CD4-positive, alpha-beta T cell treated with Interleukin-6 at 100 ng/mL for 8 hours (primary cell): ENCODE measurements around the gene CMTM2.
"Not testable (repeated sequence)": the region's sequence is repeated elsewhere in the genome, so short reads cannot be mapped to it uniquely, and the experiment has no call there.

Experiments used
- DNase-seq: peaks from one replicate; pipeline ENCODE4 v3.0.0-alpha.2; 2020; ENCODE audit warnings: mixed read lengths, low spot score

CMTM2 gene

DNA sequence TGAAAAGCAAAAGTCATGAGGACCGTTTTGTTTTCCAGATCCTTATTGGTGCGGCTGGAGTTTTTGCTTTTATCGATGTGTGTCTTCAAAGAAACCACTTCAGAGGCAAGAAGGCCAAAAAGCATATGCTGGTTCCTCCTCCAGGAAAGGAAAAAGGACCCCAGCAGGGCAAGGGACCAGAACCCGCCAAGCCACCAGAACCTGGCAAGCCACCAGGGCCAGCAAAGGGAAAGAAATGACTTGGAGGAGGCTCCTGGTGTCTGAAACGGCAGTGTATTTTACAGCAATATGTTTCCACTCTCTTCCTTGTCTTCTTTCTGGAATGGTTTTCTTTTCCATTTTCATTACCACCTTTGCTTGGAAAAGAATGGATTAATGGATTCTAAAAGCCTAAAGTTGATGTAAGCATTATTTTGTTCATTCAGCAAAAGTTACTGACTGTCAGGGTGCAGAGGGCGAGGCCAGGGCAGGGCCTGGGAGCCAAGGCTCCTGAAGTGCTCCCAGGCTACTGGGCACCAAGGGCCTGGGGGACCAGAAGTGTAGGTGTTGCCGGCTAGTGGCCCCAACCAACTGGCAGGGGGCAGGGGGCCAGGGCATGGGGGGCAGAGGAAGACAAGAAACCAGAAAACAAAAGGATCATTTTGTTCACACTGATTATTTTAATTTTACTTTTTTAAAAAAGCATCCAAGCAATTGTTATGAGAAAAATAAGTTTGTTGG lies 8.8 kb downstream of the CMTM2 start:
- no peak for DNase-seq

DNA sequence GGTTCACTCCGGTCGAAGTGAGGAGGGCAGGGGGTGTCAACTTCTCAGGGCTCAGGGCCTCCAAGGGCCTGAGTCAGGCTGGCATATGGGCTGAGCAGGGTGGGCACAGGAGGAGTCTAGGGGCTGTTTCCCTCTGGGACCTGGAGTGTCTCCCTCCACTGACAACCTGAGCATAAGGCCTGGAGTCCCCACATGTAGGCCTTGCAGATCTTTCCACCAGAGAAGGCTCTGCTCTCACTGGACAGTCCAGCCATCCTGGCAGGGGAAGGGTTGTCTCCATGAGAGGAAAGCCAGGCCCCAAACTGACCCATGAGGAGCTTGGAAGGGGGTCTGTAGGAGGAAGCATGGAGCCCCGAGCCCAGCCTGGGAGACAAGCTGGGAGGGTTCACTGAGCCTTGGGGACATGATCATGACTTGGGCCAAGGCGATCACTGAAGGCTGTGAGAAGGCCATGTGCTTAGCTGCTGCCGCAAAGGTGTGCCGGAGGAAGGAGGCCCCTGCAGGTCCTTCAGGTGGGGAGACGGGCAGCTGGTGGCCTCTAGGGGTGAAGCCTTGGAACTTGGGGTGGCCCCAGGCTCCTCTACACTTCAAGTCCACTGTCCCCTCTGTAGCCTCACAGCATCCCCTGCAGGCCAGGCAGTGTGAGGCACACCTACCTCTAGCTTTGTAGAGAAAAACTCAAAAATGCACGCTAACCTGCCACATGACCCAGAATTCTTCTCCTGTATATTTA lies 9.9 kb downstream of the CMTM2 start:
- peak; percentile 76 for DNase-seq

GRCh38 chr16:66590322-66590721 lies 11.1 kb downstream of the CMTM2 start:
- DNase-seq, result peak; percentile 48

GRCh38 chr16:66591018-66591417 lies 11.8 kb downstream of the CMTM2 start:
- DNase-seq, result no peak

- DNase-seq, result no peak
These were observed 13.0 kb downstream of the CMTM2 start for GRCh38 chr16:66592241-66592640.

- DNase-seq, result no peak
These were observed 13.6 kb downstream of the CMTM2 start for GRCh38 chr16:66592814-66593213.

DNA sequence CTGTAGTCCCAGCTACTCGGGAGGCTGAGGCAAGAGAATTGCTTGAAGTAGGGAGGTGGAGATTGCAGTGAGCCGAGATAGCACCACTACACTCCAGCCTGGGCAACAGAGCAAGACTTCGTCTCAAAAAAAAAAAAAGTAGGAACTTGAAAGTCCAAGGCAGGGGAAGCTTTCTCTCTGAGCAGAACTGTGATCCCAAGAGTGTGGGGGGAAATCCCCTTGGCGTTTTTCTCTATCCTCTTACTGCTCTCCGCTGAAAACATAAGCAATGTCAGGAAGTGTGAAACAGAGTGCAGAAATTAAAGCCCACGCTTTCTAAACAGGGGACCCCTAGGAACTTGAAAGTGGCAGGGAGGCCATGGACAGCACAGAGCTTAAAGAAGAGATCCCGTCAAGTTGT lies 15.5 kb downstream of the CMTM2 start:
- no peak for DNase-seq

DNA sequence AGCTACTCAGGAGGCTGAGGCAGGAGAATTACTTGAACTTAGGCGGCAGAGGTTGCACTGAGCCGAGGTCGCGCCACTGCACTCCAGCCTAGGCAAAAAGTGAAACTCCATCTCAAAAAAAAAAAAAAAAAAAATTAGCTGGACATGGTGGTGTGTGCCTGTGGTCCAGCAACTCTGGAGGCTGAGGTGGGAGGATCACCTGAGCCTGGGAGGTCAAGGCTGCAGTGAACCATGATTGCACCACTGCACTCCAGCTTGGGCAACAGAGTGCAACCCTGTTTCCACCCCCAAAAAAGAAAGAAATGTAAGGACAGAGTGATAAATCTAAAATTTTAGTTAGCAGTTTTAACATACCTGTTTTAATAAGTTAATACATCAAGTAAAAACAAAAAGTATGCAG lies 17.3 kb downstream of the CMTM2 start:
- not testable (repeated sequence) for DNase-seq

DNA sequence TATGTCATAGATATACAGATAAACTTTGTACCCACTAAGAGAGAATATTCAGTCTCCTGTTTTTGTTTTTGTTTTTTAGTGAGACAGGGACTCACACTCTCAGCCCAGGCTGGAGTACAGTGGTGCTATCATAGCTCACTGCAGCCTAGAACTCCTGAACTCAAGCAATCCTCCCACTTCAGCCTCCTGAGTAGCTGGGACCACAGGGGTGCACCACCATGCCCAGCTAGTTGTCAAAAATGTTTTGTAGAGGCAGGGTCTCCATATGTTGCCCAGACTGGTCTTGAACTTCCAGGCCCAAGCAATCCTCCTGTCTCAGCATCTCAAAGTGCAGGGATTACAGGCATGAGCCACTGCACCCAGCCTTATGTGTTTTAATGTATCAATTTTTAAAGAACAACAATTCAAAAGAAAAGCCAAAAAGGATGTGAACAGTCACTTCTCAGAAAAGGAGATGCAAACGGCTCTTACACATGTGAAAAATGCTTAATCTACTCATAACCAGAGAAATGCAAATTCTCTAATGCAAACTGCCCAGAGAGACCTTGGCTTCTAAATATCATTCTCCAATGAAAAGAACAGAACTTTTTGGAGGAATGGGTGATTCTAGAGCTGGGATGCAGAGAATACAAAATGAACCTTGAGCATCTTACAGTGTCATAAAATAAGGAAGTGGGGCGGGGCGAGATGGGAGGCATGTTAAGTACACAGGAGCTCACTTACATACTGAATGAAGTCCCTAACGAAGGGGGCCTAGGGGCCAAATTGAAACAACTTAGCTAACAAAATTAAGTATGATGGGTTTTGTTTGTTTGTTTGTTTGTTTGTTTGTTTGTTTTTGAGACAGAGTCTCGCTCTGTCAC lies 18.0 kb downstream of the CMTM2 start:
- DNase-seq, result no peak

- DNase-seq, result no peak
These were observed 18.8 kb downstream of the CMTM2 start for GRCh38 chr16:66598111-66598510.

DNA sequence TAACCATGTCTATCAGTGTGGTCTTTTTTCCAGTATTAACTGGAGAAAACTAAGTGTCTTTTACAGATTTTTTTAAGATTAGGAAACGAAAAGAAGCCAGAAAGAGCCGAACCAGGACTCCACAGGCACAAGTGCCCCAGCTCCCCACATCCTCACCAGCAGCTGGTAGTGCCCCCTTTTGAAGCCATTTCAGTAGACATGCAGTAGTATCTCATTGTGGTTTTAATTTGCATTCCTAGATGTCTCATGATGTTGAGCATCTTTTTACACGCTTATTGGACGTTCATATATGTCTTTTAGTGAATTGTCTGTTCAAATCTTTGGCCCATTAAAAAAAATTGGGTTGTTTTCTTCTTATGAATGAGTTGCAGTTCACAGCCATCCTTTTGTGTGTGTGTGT lies 20.5 kb downstream of the CMTM2 start:
- DNase-seq, result no peak

DNA sequence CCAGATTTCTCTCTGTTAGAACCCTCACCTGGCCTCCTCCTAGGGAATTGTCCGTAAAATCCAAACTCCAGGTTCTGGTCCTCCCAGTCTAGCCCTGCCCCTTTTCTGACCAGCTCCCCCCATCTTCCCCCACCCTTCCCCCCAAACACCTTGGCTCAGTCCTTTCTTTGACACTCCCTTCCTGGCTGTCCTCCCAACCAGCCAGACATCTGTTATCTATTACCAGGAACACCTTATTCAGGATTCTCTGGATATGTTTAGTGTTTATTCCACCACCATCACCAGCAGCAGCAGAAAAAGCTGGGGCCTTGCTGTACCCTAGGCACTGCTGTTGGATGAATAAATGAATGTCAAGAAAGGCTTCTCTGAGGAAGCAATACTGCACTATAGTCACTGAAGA lies 21.2 kb downstream of the CMTM2 start:
- no peak for DNase-seq

- no peak for DNase-seq
These were observed 22.2 kb downstream of the CMTM2 start for GRCh38 chr16:66601471-66601870.

GRCh38 chr16:66603537-66604375 lies 24.5 kb downstream of the CMTM2 start:
- DNase-seq, result peak; percentile 90

DNA sequence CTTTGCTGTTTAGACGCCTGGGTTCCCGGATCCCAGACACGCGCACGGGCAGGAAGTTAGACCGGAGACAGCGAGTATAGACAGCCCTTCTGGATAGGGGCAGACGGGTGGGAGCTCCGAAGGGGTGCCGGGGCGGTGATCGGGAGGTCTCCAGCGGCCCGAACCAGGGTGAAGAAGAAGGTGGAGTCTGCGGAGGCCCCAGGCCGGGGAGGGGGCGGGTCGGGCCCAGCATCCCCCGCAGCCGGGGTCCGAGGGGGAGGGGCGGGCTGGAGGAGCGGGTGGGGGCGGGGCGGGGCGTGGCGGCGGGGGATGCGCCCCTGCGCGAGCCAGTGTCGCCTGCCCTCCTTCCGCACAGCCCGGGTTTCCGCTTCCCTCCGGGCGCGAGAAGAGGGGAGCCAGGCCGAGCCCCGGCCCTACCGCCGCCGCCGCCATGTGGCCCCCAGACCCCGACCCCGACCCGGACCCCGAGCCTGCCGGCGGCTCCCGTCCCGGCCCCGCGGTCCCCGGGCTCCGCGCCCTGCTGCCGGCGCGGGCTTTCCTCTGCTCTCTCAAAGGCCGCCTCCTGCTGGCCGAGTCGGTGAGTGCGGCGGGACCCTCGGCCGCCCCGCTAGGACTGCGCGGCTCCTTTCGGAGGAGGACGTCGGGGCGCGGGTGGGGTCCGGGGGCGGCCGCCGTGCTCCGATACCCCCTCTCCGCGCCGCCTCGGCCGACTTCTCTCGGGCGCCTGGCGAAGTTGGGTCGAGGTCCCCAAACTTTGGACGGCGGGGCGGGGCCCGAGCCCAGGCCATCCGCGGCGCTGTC lies 25.3 kb downstream of the CMTM2 start, which contains the start of gene CMTM3:
CMTM3 (plus strand) TSS at position 329 of the 801 bp plus-strand sequence; CDS start at position 431, 102 bp downstream.
- peak; percentile 65 for DNase-seq

DNA sequence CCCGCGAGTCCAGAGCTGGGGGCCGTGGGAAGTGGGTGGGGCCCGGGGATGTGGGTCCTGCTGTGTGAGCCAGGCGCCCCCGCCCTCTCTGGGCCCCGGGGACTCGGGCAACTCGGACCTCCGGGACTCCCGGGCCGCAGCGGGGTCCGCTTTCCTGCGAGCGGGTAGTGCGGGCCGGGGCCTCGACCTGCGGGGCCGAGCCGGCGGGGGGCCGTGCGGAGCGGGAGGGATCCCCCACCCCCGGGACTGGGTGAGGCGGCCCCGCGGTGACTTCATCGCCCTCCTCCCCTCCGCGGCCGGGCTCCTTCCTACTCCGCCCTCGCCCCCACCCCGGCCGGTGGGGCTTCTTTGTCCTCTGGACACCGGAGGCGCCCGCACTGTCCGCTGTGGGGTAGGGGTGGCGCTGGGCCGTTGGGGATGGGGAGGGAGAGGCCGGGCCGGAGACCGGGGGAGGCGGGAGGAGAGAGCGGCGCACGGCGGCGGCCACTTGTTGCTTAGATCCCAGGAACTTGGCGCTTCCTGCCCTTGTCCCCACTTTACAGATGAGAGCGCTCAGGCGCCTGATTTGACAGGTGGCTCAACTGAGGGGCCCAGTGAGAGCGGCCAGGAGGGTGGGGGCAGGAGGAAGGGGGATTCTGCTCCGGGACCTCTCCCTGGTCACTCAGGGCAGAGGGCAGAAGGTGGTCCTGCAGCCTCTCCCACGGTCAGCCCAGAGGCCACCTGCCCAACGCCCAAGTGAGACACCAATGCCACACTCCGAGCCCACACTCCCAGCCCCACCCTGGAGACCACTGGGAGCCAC lies 26.1 kb downstream of the CMTM2 start:
- peak; percentile 21 for DNase-seq

DNA sequence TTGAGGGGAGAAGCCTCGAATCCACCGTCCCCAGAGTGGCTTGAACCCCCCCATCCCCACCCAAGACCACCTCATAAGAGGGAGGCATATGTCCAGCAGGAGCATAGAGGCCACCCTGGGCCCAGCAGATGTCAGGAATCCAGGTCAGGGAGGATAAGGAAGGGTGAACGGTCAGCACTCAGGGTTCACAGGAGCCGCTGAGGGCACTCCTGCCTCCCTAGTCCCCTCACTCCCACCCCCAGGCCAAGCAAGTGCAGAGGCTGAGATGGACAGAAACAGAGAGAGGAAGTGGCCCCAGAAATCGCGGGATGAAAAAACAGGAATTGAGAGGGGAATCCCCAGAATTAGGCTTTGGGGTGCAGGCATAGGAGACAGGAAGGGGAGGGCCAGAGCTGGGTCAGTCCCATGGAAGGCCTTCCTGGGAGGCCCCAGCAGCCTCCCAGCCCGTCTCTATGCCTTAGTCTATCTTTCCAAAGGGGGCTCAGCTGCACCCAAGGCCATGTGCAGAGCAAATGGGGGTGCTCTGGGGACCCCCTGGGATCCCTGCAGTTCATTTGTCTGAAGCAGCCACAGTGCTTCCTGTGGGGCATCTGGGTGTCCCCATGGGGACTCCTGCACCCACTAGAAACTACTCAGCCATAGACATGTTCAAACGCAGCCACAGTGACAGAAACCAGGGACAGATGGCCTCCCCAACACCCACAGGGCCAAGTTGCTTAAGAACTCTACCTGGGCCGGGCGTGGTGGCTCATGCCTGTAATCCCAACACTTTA lies 26.9 kb downstream of the CMTM2 start:
- no peak for DNase-seq

- peak; percentile 83 for DNase-seq
These were observed 29.2 kb downstream of the CMTM2 start for GRCh38 chr16:66608241-66609138.
